Stomach (tissue), 9 donors: Measurements from ENCODE around the gene TMTC1. TPM values are rescaled to one million over a fixed set of nuclear protein-coding genes. Genes with fewer than 3 reads are reported as not detected.

Experiments
- DNase-seq, 2 donors: peaks; one replicate each; pipeline versions ENCODE4 v3.0.0 to v3.0.0-alpha.2; 2013 to 2019
- H3K27ac ChIP-seq, 5 donors: fragments of 200-600 bp in 4 of 5; sonication (generic) in 4 of 5; one replicate each; pipeline ENCODE4 v1.5.1; 2013 to 2019; ENCODE audit warnings: mild to moderate bottlenecking in 1 of 5, moderate library complexity in 1 of 5
- H3K27me3 ChIP-seq, 3 donors: fragments of 200-600 bp; sonication (generic); one replicate each; pipeline ENCODE4 v1.5.1; 2017 to 2019; ENCODE audit warnings: mixed run types in 1 of 3
- H3K36me3 ChIP-seq, 4 donors: fragments of 200-600 bp; sonication (generic); 1 replicate in 3 of 4; 2 replicates in 1 of 4; pipeline ENCODE4 v1.5.1; 2016 to 2019
- H3K4me1 ChIP-seq, 4 donors: fragments of 200-600 bp; sonication (generic); one replicate each; pipeline ENCODE4 v1.5.1; 2016 to 2019
- H3K4me3 ChIP-seq, 4 donors: fragments of 200-600 bp; sonication (generic) in 3 of 4; one replicate each; pipeline ENCODE4 v1.5.1; 2016 to 2019; ENCODE audit warnings: mild to moderate bottlenecking in 1 of 4
- H3K9me3 ChIP-seq, 4 donors: fragments of 200-600 bp; sonication (generic); one replicate each; pipeline ENCODE4 v1.5.1; 2016 to 2019
- EP300 ChIP-seq: sonication (generic); formaldehyde crosslinking; IDR thresholded peaks from one replicate; pipeline ENCODE4 v1.6.1; 2017; ENCODE audit warnings: antibody characterized with exemption
- POLR2A ChIP-seq, 4 donors: fragments of 450-650 bp; IDR thresholded peaks; one replicate each; pipeline ENCODE4 v1.6.1; 2016; ENCODE audit warnings: antibody characterized with exemption in 4 of 4, control low read depth in 2 of 4, mild to moderate bottlenecking in 1 of 4, moderate library complexity in 1 of 4
- POLR2AphosphoS5 ChIP-seq, 3 donors: sonication (generic); formaldehyde crosslinking; IDR thresholded peaks; one replicate each; pipeline ENCODE4 v1.6.1; 2016; ENCODE audit warnings: antibody characterized with exemption in 3 of 3
- WGBS, 5 donors: extraction: QIAGEN DNeasy Blood & Tissue Kit in 3 of 5; methylation state at CpG; one replicate each; pipeline versions ENCODE4 v1.1.5 to v1.1.7; 2013 to 2018; 5-methylcytosine and 5-hydroxymethylcytosine counted together
- intact Hi-C: fragments of 100-400 bp; cut with DNase I; formaldehyde crosslinking; loops from one replicate; pipeline ENCODE4 v1.15.1; 2023; ENCODE audit warnings: low total_unique reads
- polyA plus RNA-seq, 3 donors: library from polyadenylated mRNA; stranded (reverse); fragments of 200-250 nt; gene quantifications; one replicate each; pipeline ENCODE4 v1.2.3, GENCODE V29; 2013
- total RNA-seq, 5 donors: library from RNA; depleted of rRNA; stranded (reverse); fragments of >200 nt; gene quantifications; one replicate each; pipeline versions ENCODE4 v1.1.0 to v1.2.3, GENCODE V29; 2014 to 2016
- TF ChIP-seq, protein P1 (sequence below), 7 experiments: fragments of 450-650 bp in 4 of 7; fragments of 200-600 bp in 3 of 7; sonication (generic) in 3 of 7; IDR thresholded peaks; one replicate each; pipeline ENCODE4 v1.5.1; 2016 to 2019; ENCODE audit warnings: antibody characterized with exemption in 7 of 7, control low read depth in 2 of 7, mild to moderate bottlenecking in 1 of 7
- donor health status: healthy with polysubstance abuse.
- donor health status: Bipolar disorder and iron deficiency.
- donor health status: healthy.

Gene TMTC1
- total and polyA plus RNA-seq, 8 donors, result 1.5 to 76.8 (median 19.1) TPM

DNA sequence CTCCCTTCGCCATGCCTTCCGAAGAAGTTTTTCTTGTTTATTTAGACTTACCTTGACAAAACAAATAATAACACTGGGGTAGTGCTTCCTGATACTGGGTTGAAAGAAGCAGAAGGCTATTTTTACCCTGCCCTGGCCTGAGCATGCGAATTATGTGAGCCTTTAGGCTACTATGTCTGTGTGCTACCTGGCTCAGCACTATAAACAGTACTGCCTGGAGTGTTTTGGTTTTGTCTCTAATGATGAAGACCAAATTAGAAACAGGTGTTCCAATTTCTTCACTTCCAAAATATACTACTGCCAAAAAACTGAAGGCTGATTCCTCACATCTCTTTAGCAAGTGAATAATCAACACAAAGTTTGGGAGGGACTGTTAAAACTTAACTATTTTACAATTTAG lies 278.6 kb downstream of the TMTC1 start:
- 76 to 89% (median 89%) methylated on average over 3 of the region's 3 CpGs for WGBS, 5 donors
- H3K27me3 ChIP-seq, result no peaks in the 10 kb centered on the region
- no peak overlapping the region for H3K4me3 ChIP-seq
- peaks cover 0 to 28% (median 8%) of the 10 kb centered on the region in 4 donors for H3K36me3 ChIP-seq
- DNase-seq, result no peak
- H3K4me1 ChIP-seq, result no peaks in the 10 kb centered on the region
- TF ChIP-seq, protein P1, sequence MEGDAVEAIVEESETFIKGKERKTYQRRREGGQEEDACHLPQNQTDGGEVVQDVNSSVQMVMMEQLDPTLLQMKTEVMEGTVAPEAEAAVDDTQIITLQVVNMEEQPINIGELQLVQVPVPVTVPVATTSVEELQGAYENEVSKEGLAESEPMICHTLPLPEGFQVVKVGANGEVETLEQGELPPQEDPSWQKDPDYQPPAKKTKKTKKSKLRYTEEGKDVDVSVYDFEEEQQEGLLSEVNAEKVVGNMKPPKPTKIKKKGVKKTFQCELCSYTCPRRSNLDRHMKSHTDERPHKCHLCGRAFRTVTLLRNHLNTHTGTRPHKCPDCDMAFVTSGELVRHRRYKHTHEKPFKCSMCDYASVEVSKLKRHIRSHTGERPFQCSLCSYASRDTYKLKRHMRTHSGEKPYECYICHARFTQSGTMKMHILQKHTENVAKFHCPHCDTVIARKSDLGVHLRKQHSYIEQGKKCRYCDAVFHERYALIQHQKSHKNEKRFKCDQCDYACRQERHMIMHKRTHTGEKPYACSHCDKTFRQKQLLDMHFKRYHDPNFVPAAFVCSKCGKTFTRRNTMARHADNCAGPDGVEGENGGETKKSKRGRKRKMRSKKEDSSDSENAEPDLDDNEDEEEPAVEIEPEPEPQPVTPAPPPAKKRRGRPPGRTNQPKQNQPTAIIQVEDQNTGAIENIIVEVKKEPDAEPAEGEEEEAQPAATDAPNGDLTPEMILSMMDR (IDR thresholded peaks at IDR 0.05), result no peak
- no peak for TF ChIP-seq POLR2A (IDR thresholded peaks at IDR 0.05)
- no peak for TF ChIP-seq POLR2AphosphoS5 (IDR thresholded peaks at IDR 0.05)
- no peak for TF ChIP-seq EP300
- no peak overlapping the region for H3K27ac ChIP-seq
- intact Hi-C loops, result no loop called here
- H3K9me3 ChIP-seq, result no peaks in the 10 kb centered on the region

DNA sequence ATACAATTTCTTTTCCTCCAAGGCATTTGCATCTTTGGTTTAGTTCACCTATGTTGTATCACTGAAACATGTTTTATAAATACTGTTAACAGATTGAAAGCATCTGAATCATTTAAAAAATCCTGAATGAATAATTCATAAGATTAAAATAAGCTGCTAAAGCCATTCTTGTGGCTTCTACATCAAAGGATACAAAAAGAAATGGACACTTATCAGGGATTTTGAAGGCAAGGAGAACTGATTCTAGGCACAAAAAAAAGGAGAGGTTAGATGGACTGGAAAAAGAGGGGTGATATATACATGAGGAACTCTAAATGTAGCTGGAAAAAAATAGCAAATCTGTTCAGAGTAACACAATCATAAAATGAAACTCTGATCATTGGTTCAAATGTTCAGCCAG lies 280.5 kb downstream of the TMTC1 start:
- Histone ChIP-seq H3K27me3 (no peaks in the 10 kb centered on the region), H3K4me1 (no peaks in the 10 kb centered on the region), H3K36me3 (peaks cover 0 to 28% (median 8%) of the 10 kb centered on the region in 4 donors), H3K9me3 (no peaks in the 10 kb centered on the region), H3K4me3 (no peak overlapping the region), H3K27ac (no peak overlapping the region)
- no peak for TF ChIP-seq POLR2A (IDR thresholded peaks at IDR 0.05)
- TF ChIP-seq EP300, result no peak
- no peak for TF ChIP-seq POLR2AphosphoS5 (IDR thresholded peaks at IDR 0.05)
- TF ChIP-seq, protein P1 (IDR thresholded peaks at IDR 0.05), result no peak
- intact Hi-C loops, result no loop called here
- no peak for DNase-seq

DNA sequence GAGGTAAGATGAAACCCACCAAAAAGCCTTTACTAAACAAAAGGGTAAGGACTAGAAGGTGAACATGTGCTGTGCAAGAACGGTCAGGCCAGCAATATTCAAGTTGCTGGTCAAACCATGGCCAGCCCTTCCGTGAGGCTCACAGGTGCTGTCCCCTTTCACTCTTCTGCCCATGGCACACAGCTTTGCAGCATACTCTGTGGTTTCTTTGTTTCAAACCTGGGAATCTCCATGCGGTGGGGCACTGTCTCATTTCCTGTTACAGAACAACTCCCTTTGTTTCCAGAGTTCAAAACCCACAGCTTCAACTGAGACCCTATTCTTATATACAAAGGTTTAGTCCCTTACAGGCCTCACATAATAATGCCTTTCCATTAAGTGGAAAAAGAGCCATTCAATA lies 284.5 kb downstream of the TMTC1 start:
- intact Hi-C loops, result no loop called here
- H3K4me1 ChIP-seq, result no peaks in the 10 kb centered on the region
- 79 to 94% (median 86%) methylated on average over 3 of the region's 3 CpGs for WGBS, 5 donors
- no peaks in the 10 kb centered on the region for H3K9me3 ChIP-seq
- no peak for TF ChIP-seq POLR2AphosphoS5 (IDR thresholded peaks at IDR 0.05)
- TF ChIP-seq, protein P1 (IDR thresholded peaks at IDR 0.05), result no peak
- no peak for TF ChIP-seq POLR2A (IDR thresholded peaks at IDR 0.05)
- no peak for TF ChIP-seq EP300
- H3K4me3 ChIP-seq, result no peak overlapping the region
- no peaks in the 10 kb centered on the region for H3K27me3 ChIP-seq
- no peak for DNase-seq
- H3K27ac ChIP-seq, result no peak overlapping the region
- H3K36me3 ChIP-seq, result peaks cover 0 to 9% (median 4%) of the 10 kb centered on the region in 4 donors

DNA sequence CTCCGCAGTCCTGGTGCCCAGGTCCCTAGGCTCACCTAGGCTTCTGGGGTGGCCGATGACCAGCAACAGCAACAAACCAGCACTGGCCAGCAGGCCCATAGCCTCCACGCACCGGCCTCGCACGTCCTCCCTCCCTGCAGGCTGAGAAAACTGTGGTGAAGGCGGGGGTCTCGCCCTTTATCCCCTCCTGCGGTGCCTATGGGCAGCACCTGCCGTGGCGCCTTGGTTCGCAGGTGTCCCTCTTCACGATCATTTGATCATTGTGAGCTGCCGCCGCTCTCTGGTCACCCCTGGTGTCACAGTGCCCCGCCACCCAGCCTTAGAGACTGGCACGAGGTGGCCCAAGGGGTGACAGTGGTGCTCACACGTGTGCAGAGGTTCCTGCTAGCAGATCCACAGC lies 286.2 kb downstream of the TMTC1 start, which contains the start of gene OVCH1:
Gene OVCH1, minus strand, starts transcription at position 99 of the 400 bp plus-strand sequence. Its CDS starts 0 bp downstream, at position 99.
- no peak for TF ChIP-seq POLR2A (IDR thresholded peaks at IDR 0.05)
- TF ChIP-seq, protein P1 (IDR thresholded peaks at IDR 0.05), result no peak
- Histone ChIP-seq H3K27ac (no peak within 1 kb of the TSS), H3K4me3 (no peak within 1 kb of the TSS), H3K27me3 (no peaks in the 10 kb centered on the region), H3K4me1 (no peaks in the 10 kb centered on the region), H3K36me3 (peaks cover 0 to 2% (median 0%) of the 10 kb centered on the region in 4 donors), H3K9me3 (no peaks in the 10 kb centered on the region)
- DNase-seq, result no peak
- WGBS, 5 donors, result 86 to 95% (median 90%) methylated on average over 17 to 18 of the region's 18 CpGs
- intact Hi-C loops, result no loop called here
